ENCODE data around the gene AGAP6. TPM values are rescaled to one million over a fixed set of nuclear protein-coding genes. Genes with fewer than 3 reads are reported as not detected.

AGAP6 gene
- 6.3 and 6.5 TPM in 2 replicates for total RNA-seq

DNA sequence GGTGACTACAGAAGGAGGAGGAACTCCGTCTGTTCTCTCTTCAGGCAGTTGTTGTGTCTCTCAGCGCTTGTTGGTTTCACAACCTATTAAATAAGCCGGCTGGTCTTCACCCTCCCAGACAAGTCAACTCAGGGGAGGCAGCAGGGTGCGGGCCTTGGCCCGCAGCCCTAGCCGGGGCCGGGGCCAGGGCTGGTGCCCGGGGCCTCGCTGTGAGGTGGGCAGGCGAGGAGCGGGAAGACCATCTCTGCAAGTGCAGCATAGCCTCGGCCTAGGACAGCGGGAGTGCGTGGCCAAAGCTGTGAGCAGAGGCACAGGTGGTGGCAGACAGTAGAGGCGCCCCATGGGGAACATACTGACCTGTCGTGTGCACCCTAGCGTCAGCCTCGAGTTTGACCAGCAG is at the start of gene AGAP6:
Gene AGAP6 (plus strand): TSS at position 31 of the 400 bp plus-strand sequence. CDS start 310 bp downstream, at position 341.

DNA sequence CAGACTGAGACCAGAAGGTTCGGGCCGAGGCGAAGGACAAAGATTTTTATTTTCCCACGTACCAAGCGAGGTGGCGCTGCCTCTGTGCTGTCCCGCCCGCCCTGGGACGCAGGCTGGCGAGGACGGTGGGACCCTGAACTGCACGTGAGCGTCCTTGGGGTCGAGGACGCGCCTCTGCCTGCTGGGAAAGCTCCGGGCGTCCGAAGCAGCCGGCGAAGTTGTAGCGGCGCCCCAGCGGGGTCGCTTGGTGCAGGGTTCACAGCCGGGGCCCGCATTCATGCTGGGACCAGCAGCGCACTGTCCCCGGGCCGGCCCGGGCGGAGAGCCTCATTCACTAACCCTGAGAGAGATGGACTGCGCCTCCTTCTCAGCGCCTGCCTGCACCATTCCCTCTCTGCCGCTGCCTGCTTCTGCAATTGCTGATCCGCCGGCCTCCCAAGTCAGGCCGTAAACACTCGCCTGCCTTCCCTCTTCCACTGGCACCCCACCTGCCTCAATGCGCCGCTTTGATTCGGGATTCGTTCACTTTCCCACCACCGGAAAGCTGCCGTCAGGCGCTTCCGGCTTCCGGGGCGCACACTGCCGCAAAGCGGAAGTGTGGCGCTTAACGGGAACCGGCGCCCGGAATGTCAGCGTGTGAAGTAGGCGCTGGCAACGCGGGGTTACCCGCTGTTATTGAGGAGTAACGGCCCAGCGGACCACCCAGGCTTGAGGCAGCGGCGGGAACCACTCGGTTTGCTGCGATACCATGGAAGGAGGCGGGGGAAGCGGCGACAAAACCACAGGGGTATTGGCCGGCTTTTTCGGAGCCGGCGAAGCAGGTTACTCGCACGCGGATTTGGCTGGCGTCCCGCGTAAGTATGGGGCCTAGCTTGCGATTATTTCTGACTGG is 46.5 kb upstream of the AGAP6 start, which contains the start of the genes PARG and TIMM23B:
Gene PARG (minus strand): TSS at position 581 of the 892 bp plus-strand sequence. CDS start 302 bp downstream, at position 279.
Gene TIMM23B (plus strand): TSS at position 607 of the 892 bp plus-strand sequence. CDS start 142 bp downstream, at position 749.

Small RNA genes within 50 kb of the gene (small RNA-seq; reads per million reads assigned to genes)
- gene RNA5SP317 (not detected), gene SNORA74C-2 (1.1 reads per million, percentile 24 among the genes with 10 or more reads in this experiment)

Other genes starting within 250 kb of the AGAP6 start
- gene OGDHL, start 226.1 kb upstream of the AGAP6 start, total RNA-seq, result 0.22 and 0.27 TPM in 2 replicates
- 35.2 and 35.9 TPM in 2 replicates for gene PARG, start 46.4 kb upstream of the AGAP6 start, total RNA-seq
- 18.7 and 19.5 TPM in 2 replicates for gene TIMM23B, start 46.4 kb upstream of the AGAP6 start, total RNA-seq
- gene WASHC2A, start 79.5 kb downstream of the AGAP6 start, total RNA-seq, result 44.7 and 51.5 TPM in 2 replicates